ENCODE data around the gene SSMEM1. TPM values are rescaled to one million over a fixed set of nuclear protein-coding genes. Genes with fewer than 3 reads are reported as not detected.
A peak's percentile ranks its signal among the peaks of the same experiment; 100 is the strongest.

Gene SSMEM1
- total and polyA plus RNA-seq, 9 of the 15 experiments (the other 6 are each of a cell fraction or from before 2014, with no cell fraction given): 0.10 to 0.28 (median 0.18) TPM; not detected in 4

DNA sequence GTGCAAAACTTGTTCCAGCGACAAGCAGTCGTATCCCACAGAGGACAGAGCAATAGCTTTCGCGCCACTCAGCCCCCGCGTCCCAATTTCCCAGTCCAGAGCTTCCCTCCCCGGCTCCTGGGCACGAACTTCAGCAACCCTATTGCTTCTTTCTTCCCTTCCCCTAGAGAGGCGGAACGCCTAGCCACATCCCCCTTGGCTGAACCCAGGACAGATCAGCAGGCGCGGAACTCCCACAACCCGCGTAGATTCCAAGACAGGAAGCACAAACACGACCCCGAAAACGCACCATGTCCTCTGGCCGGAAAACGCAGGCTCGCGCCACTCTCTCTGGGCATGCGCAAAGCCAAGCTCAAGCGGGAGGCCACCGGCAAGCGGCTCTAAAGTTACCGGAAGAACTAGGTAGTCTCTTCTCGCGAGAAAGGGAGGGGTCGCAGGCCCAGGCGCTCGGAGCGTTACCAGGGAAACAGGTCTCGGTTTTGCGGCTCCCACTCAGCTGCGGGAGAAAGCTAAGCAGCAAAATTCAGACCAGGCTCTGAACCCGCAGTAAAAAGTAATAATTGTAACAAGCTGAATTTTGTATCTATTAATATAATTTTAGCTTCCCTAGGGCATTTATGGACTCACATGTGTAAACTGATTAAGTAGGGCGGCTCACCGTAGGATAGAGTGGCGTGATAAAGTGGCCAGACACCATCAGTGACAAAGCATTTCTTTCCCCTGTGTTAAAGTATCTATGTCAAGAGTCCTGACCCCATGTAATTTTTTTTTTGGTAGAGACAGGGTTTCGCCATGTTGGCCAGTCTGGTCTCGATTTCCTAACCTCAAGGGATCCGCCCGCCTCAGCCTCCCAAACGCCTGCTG lies 2.3 kb upstream of the SSMEM1 start, which contains the start of gene TMEM209 (continued):
- TF ChIP-seq SREBF2 (CRISPR knock-in tag; IDR thresholded peaks at IDR 0.05) (no peak), TAF7 (tag; IDR thresholded peaks at IDR 0.05) (peak; percentile 96), RAD21 (CRISPR knock-in tag; conservative IDR thresholded peaks at IDR 0.05 in 1 of 2, IDR thresholded peaks at IDR 0.05 in 1 of 2) (no peak; a peak in 1 of 4 replicates), CHD4 (IDR thresholded peaks at IDR 0.05; ENCODE audit: insufficient read depth, insufficient replicate concordance, low read depth, low read length, poor library complexity, severe bottlenecking) (no peak), KDM5B (IDR thresholded peaks at IDR 0.05; ENCODE audit: insufficient replicate concordance, low read depth, low read length) (peak; percentile 96), JUND (IDR thresholded peaks at IDR 0.05; ENCODE audit: borderline replicate concordance, low read depth, low read length) (peak; percentile 65), JUND (tag; IDR thresholded peaks at IDR 0.05; ENCODE audit: borderline replicate concordance, low read depth, low read length) (no peak; the same call in 2 of the 3 replicates), ZFP36 (IDR thresholded peaks at IDR 0.05; ENCODE audit: low read depth, low read length, partially characterized antibody) (peak; percentile 9), SNIP1 (IDR thresholded peaks at IDR 0.05; ENCODE audit: low read depth) (no peak), MCM5 (IDR thresholded peaks at IDR 0.05; ENCODE audit: low read depth) (no peak), CBX8 (IDR thresholded peaks at IDR 0.05; ENCODE audit: borderline replicate concordance, extremely low read depth, low read depth, low read length, poor library complexity, severe bottlenecking) (no peak), PREB (CRISPR knock-in tag; IDR thresholded peaks at IDR 0.05) (no peak), HNRNPH1 (optimal IDR thresholded peaks at IDR 0.05; ENCODE audit: low read depth, low read length) (no peak), FIP1L1 (IDR thresholded peaks at IDR 0.05; ENCODE audit: low read depth, low read length, poor library complexity, severe bottlenecking) (no peak), NFE2 (IDR thresholded peaks at IDR 0.05; ENCODE audit: low read depth) (peak; percentile 94), CBX2 (IDR thresholded peaks at IDR 0.05; ENCODE audit: insufficient read depth, low read length, poor library complexity, severe bottlenecking) (no peak), CC2D1A (IDR thresholded peaks at IDR 0.05) (peak; percentile 55; the same call in 1 of the 2 replicates), ZNF668 (CRISPR knock-in tag; IDR thresholded peaks at IDR 0.05) (peak; percentile 35; the same call in 1 of the 2 replicates), RFX1 (IDR thresholded peaks at IDR 0.05) (peak; percentile 99), HMG20B (CRISPR knock-in tag; IDR thresholded peaks at IDR 0.05) (no peak), RAD51 (IDR thresholded peaks at IDR 0.05; ENCODE audit: borderline replicate concordance, low read depth) (no peak)
- TF ChIP-seq, protein P1, sequence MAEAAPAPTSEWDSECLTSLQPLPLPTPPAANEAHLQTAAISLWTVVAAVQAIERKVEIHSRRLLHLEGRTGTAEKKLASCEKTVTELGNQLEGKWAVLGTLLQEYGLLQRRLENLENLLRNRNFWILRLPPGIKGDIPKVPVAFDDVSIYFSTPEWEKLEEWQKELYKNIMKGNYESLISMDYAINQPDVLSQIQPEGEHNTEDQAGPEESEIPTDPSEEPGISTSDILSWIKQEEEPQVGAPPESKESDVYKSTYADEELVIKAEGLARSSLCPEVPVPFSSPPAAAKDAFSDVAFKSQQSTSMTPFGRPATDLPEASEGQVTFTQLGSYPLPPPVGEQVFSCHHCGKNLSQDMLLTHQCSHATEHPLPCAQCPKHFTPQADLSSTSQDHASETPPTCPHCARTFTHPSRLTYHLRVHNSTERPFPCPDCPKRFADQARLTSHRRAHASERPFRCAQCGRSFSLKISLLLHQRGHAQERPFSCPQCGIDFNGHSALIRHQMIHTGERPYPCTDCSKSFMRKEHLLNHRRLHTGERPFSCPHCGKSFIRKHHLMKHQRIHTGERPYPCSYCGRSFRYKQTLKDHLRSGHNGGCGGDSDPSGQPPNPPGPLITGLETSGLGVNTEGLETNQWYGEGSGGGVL (CRISPR knock-in tag; IDR thresholded peaks at IDR 0.05): no peak
- TF ChIP-seq, protein P2, sequence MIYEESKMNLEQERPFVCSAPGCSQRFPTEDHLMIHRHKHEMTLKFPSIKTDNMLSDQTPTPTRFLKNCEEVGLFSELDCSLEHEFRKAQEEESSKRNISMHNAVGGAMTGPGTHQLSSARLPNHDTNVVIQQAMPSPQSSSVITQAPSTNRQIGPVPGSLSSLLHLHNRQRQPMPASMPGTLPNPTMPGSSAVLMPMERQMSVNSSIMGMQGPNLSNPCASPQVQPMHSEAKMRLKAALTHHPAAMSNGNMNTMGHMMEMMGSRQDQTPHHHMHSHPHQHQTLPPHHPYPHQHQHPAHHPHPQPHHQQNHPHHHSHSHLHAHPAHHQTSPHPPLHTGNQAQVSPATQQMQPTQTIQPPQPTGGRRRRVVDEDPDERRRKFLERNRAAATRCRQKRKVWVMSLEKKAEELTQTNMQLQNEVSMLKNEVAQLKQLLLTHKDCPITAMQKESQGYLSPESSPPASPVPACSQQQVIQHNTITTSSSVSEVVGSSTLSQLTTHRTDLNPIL (CRISPR knock-in tag; IDR thresholded peaks at IDR 0.05): no peak
